ENCODE measurements around the gene UACA. TPM values are rescaled to one million over a fixed set of nuclear protein-coding genes. Genes with fewer than 3 reads are reported as not detected.
A peak's percentile ranks its signal among the peaks of the same experiment; 100 is the strongest.

Gene UACA
- total and polyA plus RNA-seq, 4 donors = 9.2 to 195 (median 37.9) TPM

GRCh38 chr15:70729164-70729563 is 34.2 kb downstream of the UACA start:
- WGBS, 2 donors = 97% methylated on average over 5 of the region's 5 CpGs
- H3K9me3 ChIP-seq (ENCODE audit: control insufficient read depth in 4 of 4, insufficient read depth in 3 of 4, low read length in 3 of 4) = no peaks in the 10 kb centered on the region
- ATAC-seq (ENCODE audit: insufficient read depth, low FRiP score) = no peak
- no peak for TF ChIP-seq CTCF (IDR thresholded peaks at IDR 0.05; ENCODE audit: control extremely low read depth, extremely low read depth)
- no peak overlapping the region for H3K27ac ChIP-seq (ENCODE audit: low read depth in 1 of 2, low read length in 1 of 2)
- H3K9ac ChIP-seq (ENCODE audit: insufficient read depth in 1 of 2, low read length in 2 of 2) = no peak overlapping the region
- no peak for DNase-seq
- peaks cover 0 to 2% (median 0%) of the 10 kb centered on the region in 5 donors for H3K4me1 ChIP-seq (ENCODE audit: control insufficient read depth in 5 of 5, insufficient read depth in 5 of 5, low read length in 5 of 5)
- H3K27me3 ChIP-seq (ENCODE audit: control insufficient read depth in 3 of 3, insufficient read depth in 3 of 3, low read length in 2 of 3) = peaks cover 0 to 24% (median 0%) of the 10 kb centered on the region in 3 donors
- no peaks in the 10 kb centered on the region for H3K36me3 ChIP-seq (ENCODE audit: control insufficient read depth in 4 of 4, insufficient read depth in 4 of 4, low read length in 4 of 4)
- H3K4me3 ChIP-seq = no peak overlapping the region

- no peak for DNase-seq
- no peak for TF ChIP-seq CTCF (IDR thresholded peaks at IDR 0.05; ENCODE audit: control extremely low read depth, extremely low read depth)
- no peak overlapping the region for H3K9ac ChIP-seq (ENCODE audit: insufficient read depth in 1 of 2, low read length in 2 of 2)
- no peaks in the 10 kb centered on the region for H3K36me3 ChIP-seq (ENCODE audit: control insufficient read depth in 4 of 4, insufficient read depth in 4 of 4, low read length in 4 of 4)
- peaks cover 0 to 24% (median 0%) of the 10 kb centered on the region in 3 donors for H3K27me3 ChIP-seq (ENCODE audit: control insufficient read depth in 3 of 3, insufficient read depth in 3 of 3, low read length in 2 of 3)
- H3K4me1 ChIP-seq (ENCODE audit: control insufficient read depth in 5 of 5, insufficient read depth in 5 of 5, low read length in 5 of 5) = peaks cover 0 to 2% (median 0%) of the 10 kb centered on the region in 5 donors
- WGBS, 2 donors = 44 to 67% methylated on average over 1 of the region's 1 CpG
- H3K4me3 ChIP-seq = no peak overlapping the region
- ATAC-seq (ENCODE audit: insufficient read depth, low FRiP score) = no peak
- no peaks in the 10 kb centered on the region for H3K9me3 ChIP-seq (ENCODE audit: control insufficient read depth in 4 of 4, insufficient read depth in 3 of 4, low read length in 3 of 4)
- no peak overlapping the region for H3K27ac ChIP-seq (ENCODE audit: low read depth in 1 of 2, low read length in 1 of 2)
Measured at GRCh38 chr15:70726753-70727152, 36.6 kb downstream of the UACA start.

- Histone ChIP-seq H3K27ac (ENCODE audit: low read depth in 1 of 2, low read length in 1 of 2) (no peak overlapping the region), H3K27me3 (ENCODE audit: control insufficient read depth in 3 of 3, insufficient read depth in 3 of 3, low read length in 2 of 3) (peaks cover 0 to 39% (median 3%) of the 10 kb centered on the region in 3 donors), H3K4me1 (ENCODE audit: control insufficient read depth in 5 of 5, insufficient read depth in 5 of 5, low read length in 5 of 5) (peaks cover 0 to 6% (median 0%) of the 10 kb centered on the region in 5 donors), H3K36me3 (ENCODE audit: control insufficient read depth in 4 of 4, insufficient read depth in 4 of 4, low read length in 4 of 4) (peaks cover 0 to 2% (median 0%) of the 10 kb centered on the region in 4 donors), H3K9ac (ENCODE audit: insufficient read depth in 1 of 2, low read length in 2 of 2) (no peak overlapping the region), H3K9me3 (ENCODE audit: control insufficient read depth in 4 of 4, insufficient read depth in 3 of 4, low read length in 3 of 4) (no peaks in the 10 kb centered on the region), H3K4me3 (no peak overlapping the region)
- whole genome bisulfite sequencing, 2 donors = 58 to 87% methylated on average over 2 of the region's 2 CpGs
- peak in 1 of 3 donors; percentile 20 for DNase-seq
- no peak for ATAC-seq (ENCODE audit: insufficient read depth, low FRiP score)
- no peak for TF ChIP-seq CTCF (IDR thresholded peaks at IDR 0.05; ENCODE audit: control extremely low read depth, extremely low read depth)
Measured at GRCh38 chr15:70723927-70724326, 39.4 kb downstream of the UACA start.

- no peak overlapping the region for H3K27ac ChIP-seq (ENCODE audit: low read depth in 1 of 2, low read length in 1 of 2)
- no peak for DNase-seq
- ATAC-seq (ENCODE audit: insufficient read depth, low FRiP score) = no peak
- H3K9me3 ChIP-seq (ENCODE audit: control insufficient read depth in 4 of 4, insufficient read depth in 3 of 4, low read length in 3 of 4) = no peaks in the 10 kb centered on the region
- no peak overlapping the region for H3K4me3 ChIP-seq
- H3K36me3 ChIP-seq (ENCODE audit: control insufficient read depth in 4 of 4, insufficient read depth in 4 of 4, low read length in 4 of 4) = peaks cover 0 to 2% (median 0%) of the 10 kb centered on the region in 4 donors
- H3K27me3 ChIP-seq (ENCODE audit: control insufficient read depth in 3 of 3, insufficient read depth in 3 of 3, low read length in 2 of 3) = peaks cover 0 to 38% (median 3%) of the 10 kb centered on the region in 3 donors
- WGBS, 2 donors = 84 to 92% methylated on average over 5 of the region's 5 CpGs
- no peak overlapping the region for H3K9ac ChIP-seq (ENCODE audit: insufficient read depth in 1 of 2, low read length in 2 of 2)
- peaks cover 0 to 7% (median 0%) of the 10 kb centered on the region in 5 donors for H3K4me1 ChIP-seq (ENCODE audit: control insufficient read depth in 5 of 5, insufficient read depth in 5 of 5, low read length in 5 of 5)
- no peak for TF ChIP-seq CTCF (IDR thresholded peaks at IDR 0.05; ENCODE audit: control extremely low read depth, extremely low read depth)
Measured at GRCh38 chr15:70723122-70723422, 40.3 kb downstream of the UACA start.

Data from lung (tissue), 12 donors.